ENCODE measurements around the gene CFAP90.

The CFAP90 gene

DNA sequence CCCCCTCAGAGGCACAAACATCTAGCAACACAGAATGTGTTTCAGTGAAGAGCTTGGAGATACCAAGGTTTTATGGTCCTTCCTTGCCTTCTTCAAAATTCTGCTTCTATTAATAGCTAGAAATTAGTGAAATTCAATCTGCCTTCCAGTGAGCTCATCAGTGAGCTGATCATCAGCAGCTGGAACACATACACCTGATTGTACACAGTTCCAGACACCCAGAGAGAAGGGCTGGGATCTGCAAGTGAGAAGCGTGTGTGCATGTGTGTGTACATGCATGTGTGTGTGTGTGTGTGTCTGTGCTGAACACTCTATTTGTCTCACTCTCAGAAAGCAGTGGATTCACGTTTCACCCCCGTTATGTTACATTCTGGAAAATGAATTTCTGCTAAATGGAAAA is 28.5 kb downstream of the CFAP90 start:
- TF ChIP-seq, protein P1, sequence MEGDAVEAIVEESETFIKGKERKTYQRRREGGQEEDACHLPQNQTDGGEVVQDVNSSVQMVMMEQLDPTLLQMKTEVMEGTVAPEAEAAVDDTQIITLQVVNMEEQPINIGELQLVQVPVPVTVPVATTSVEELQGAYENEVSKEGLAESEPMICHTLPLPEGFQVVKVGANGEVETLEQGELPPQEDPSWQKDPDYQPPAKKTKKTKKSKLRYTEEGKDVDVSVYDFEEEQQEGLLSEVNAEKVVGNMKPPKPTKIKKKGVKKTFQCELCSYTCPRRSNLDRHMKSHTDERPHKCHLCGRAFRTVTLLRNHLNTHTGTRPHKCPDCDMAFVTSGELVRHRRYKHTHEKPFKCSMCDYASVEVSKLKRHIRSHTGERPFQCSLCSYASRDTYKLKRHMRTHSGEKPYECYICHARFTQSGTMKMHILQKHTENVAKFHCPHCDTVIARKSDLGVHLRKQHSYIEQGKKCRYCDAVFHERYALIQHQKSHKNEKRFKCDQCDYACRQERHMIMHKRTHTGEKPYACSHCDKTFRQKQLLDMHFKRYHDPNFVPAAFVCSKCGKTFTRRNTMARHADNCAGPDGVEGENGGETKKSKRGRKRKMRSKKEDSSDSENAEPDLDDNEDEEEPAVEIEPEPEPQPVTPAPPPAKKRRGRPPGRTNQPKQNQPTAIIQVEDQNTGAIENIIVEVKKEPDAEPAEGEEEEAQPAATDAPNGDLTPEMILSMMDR (IDR thresholded peaks at IDR 0.05; ENCODE audit: low read depth, low read length), result no peak
- Histone ChIP-seq H3K27me3 (ENCODE audit: insufficient read depth, low read depth, severe bottlenecking) (no peaks in the 10 kb centered on the region), H3K27ac (no peak overlapping the region), H3K4me3 (ENCODE audit: low read depth, low read length) (no peak overlapping the region), H3K36me3 (peaks cover 43% of the 10 kb centered on the region), H3K9me3 (ENCODE audit: severe bottlenecking) (no peaks in the 10 kb centered on the region)
- no peak for DNase-seq

DNA sequence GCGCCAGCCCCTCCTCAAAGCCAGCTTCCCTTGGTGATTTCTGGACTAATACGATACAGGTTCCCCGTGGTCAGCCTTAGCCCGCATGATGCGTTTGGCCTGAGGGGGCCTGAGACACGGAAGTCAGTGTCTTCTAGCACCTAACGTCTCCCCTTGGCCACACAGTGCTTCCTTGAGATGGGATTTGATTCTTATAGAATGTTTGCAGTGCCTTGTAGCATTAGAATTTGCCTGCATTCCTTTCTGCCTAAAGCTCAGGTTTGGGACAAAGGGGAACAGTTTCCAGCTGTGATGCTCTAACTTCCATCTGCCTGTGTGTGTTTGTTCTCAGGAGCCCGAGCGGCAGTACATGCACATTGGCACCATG is 34.4 kb downstream of the CFAP90 start:
- peak overlapping the region; percentile 14; the same call in 1 of the 2 replicates for H3K27ac ChIP-seq
- no peak overlapping the region for H3K4me3 ChIP-seq (ENCODE audit: low read depth, low read length)
- H3K27me3 ChIP-seq (ENCODE audit: insufficient read depth, low read depth, severe bottlenecking), result no peaks in the 10 kb centered on the region
- DNase-seq, result no peak
- TF ChIP-seq, protein P1 (IDR thresholded peaks at IDR 0.05; ENCODE audit: low read depth, low read length), result no peak
- H3K36me3 ChIP-seq, result peaks cover 25% of the 10 kb centered on the region
- no peaks in the 10 kb centered on the region for H3K9me3 ChIP-seq (ENCODE audit: severe bottlenecking)

DNA sequence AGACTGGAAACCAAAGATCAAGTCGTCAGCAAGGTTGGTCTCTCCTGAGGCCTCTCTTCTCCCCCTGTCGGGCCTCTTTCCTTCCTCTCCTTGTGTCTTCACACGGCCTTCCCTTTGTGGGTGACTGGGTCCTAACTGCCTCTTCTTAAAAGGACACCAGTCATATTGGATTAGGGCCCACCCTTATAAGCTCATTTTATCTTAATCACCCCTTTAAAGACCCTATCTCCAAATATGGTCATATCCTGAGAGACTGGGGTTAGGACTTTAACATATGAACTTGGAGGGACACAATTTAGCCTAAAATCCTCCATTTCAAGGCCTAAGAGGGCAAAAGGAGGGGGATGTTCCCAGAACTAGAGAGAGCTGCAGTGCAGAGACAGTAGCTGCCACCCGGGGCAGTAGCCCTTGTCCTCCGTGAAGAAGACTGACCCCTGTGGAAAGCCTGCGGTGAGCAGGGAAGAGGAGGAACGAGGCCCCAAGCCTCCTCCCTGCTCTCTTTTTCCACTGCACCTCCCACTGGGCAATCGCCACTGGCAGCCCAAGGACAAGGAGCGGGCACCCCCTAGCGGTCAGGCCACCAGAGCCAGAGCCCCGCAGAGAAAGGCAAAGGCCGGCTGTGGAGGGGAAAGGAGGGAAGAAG is 34.9 kb downstream of the CFAP90 start:
- no peaks in the 10 kb centered on the region for H3K27me3 ChIP-seq (ENCODE audit: insufficient read depth, low read depth, severe bottlenecking)
- TF ChIP-seq, protein P1 (IDR thresholded peaks at IDR 0.05; ENCODE audit: low read depth, low read length), result peak; percentile 96
- no peak overlapping the region; the same call in 1 of the 2 replicates for H3K4me3 ChIP-seq (ENCODE audit: low read depth, low read length)
- peaks cover 22% of the 10 kb centered on the region for H3K36me3 ChIP-seq
- peak; percentile 96 for DNase-seq
- H3K27ac ChIP-seq, result peak overlapping the region; percentile 45
- H3K9me3 ChIP-seq (ENCODE audit: severe bottlenecking), result no peaks in the 10 kb centered on the region

DNA sequence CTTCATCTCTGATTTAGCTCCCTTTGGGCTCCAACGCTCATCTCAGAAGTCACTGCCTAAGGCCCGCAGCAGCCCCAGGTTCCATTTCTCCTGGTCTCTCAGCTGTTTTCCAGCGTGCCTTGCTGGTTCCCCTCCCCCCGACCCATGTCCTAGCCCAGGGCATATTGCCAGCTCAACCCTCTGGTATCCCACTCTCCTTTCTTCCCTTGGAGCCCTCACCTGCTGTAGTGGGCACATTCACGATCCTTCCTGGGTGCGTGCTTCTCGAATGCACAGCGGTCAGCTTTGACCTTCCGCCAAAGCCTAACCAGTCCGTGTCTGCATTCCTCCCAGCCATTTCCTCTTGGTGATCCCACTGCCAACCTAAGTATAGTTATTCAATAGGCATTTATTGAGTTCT is 36.1 kb downstream of the CFAP90 start:
- no peak for DNase-seq
- H3K9me3 ChIP-seq (ENCODE audit: severe bottlenecking), result no peaks in the 10 kb centered on the region
- H3K27me3 ChIP-seq (ENCODE audit: insufficient read depth, low read depth, severe bottlenecking), result no peaks in the 10 kb centered on the region
- H3K4me3 ChIP-seq (ENCODE audit: low read depth, low read length), result no peak overlapping the region
- no peak overlapping the region; the same call in 1 of the 2 replicates for H3K27ac ChIP-seq
- H3K36me3 ChIP-seq, result peaks cover 22% of the 10 kb centered on the region
- TF ChIP-seq, protein P1 (IDR thresholded peaks at IDR 0.05; ENCODE audit: low read depth, low read length), result no peak

DNA sequence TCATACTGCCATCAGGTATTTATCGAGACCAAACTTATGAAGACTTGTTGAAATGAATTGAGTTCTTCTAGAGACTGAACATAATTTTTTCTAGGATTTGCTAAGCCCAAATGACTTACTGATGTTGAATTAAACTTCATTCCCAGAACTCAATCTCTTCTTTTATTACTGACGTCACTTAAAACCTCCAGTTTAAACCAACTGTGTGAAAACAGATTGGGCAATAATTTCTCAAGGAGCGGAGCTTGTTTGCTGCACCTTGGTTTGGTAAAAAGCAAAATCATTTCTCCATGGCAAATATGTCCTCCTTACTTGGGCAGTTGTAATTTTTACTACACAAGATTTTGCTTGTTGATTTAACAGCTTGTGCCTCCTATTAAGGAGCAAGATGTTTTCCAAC is 37.4 kb downstream of the CFAP90 start:
- no peak overlapping the region for H3K4me3 ChIP-seq (ENCODE audit: low read depth, low read length)
- H3K27me3 ChIP-seq (ENCODE audit: insufficient read depth, low read depth, severe bottlenecking), result no peaks in the 10 kb centered on the region
- peaks cover 17% of the 10 kb centered on the region for H3K36me3 ChIP-seq
- no peaks in the 10 kb centered on the region for H3K9me3 ChIP-seq (ENCODE audit: severe bottlenecking)
- DNase-seq, result no peak
- no peak overlapping the region for H3K27ac ChIP-seq
- TF ChIP-seq, protein P1 (IDR thresholded peaks at IDR 0.05; ENCODE audit: low read depth, low read length), result no peak

DNA sequence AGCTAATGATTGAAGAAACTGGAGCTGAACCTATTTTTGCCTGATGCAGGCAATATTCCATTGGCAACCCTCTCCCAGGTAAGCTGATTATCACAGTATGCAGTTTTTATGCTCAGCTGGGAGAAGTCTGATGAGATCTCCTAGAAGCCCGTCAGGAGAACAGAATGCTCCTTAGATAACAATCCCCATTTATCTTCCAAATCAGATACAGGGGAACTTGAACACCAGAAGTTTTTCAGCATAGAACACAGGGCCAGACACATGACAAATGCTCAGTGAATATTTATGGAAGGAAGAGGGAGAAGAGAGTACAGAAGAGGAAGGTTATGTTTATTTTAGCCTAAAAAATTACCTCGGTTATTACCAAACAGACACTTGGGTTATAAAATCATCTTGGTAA is 37.9 kb downstream of the CFAP90 start:
- Histone ChIP-seq H3K36me3 (peaks cover 20% of the 10 kb centered on the region), H3K4me3 (ENCODE audit: low read depth, low read length) (no peak overlapping the region), H3K27ac (no peak overlapping the region), H3K27me3 (ENCODE audit: insufficient read depth, low read depth, severe bottlenecking) (no peaks in the 10 kb centered on the region), H3K9me3 (ENCODE audit: severe bottlenecking) (no peaks in the 10 kb centered on the region)
- no peak for DNase-seq
- TF ChIP-seq, protein P1 (IDR thresholded peaks at IDR 0.05; ENCODE audit: low read depth, low read length), result no peak

Measured in WERI-Rb-1 (cell line).